GM12875 (cell line): ENCODE results near the gene CACNA1I.

ENCODE experiments used
- H3K4me3 ChIP-seq: one replicate; pipeline ENCODE4 v1.5.1; 2011; ENCODE audit warnings: low read depth, low read length, control low read depth
- CTCF ChIP-seq: IDR thresholded peaks from 2 replicates; pipeline ENCODE4 v1.5.1; 2011; ENCODE audit warnings: low read depth, mild to moderate bottlenecking, control low read depth, inconsistent platforms, low read length, moderate library complexity, borderline replicate concordance; ENCODE audit not compliant: insufficient read depth

The CACNA1I gene

GRCh38 chr22:39686178-39686620, 115.6 kb downstream of the CACNA1I start:
- TF ChIP-seq CTCF = no peak
- no peak overlapping the region for H3K4me3 ChIP-seq

- no peak for TF ChIP-seq CTCF
- H3K4me3 ChIP-seq = no peak overlapping the region
Measured at GRCh38 chr22:39686776-39687525, 116.4 kb downstream of the CACNA1I start.

- TF ChIP-seq CTCF = no peak
- no peak overlapping the region for H3K4me3 ChIP-seq
Measured at GRCh38 chr22:39688186-39688785, 117.7 kb downstream of the CACNA1I start.

- H3K4me3 ChIP-seq = no peak overlapping the region
- no peak for TF ChIP-seq CTCF
Measured at GRCh38 chr22:39689421-39689820, 118.9 kb downstream of the CACNA1I start.

- TF ChIP-seq CTCF = no peak
- no peak overlapping the region for H3K4me3 ChIP-seq
Measured at GRCh38 chr22:39690881-39691605, 120.5 kb downstream of the CACNA1I start.

- no peak for TF ChIP-seq CTCF
Measured at GRCh38 chr22:39693943-39694500, 123.5 kb downstream of the CACNA1I start.

More at GRCh38 chr22:39693943-39694500, 123.5 kb downstream of the CACNA1I start:
- no peak overlapping the region for H3K4me3 ChIP-seq
